DMS153 treated with DMSO at 0.1 percent for 48 hours (cell line): ENCODE data around the gene NKX2-3.

Experiments used
- DNase-seq: peaks from one replicate; lab custom pipeline; 2025; ENCODE audit not compliant: unreplicated experiment; lab: John Stamatoyannopoulos, UW

NKX2-3 gene

GRCh38 chr10:99537989-99538917 lies 5.5 kb downstream of the NKX2-3 start:
- no peak for DNase-seq

GRCh38 chr10:99539120-99539519 lies 6.4 kb downstream of the NKX2-3 start:
- no peak for DNase-seq

- DNase-seq = no peak
Measured at GRCh38 chr10:99539820-99540219, 7.1 kb downstream of the NKX2-3 start.

- no peak for DNase-seq
Measured at GRCh38 chr10:99540306-99540656, 7.5 kb downstream of the NKX2-3 start.

GRCh38 chr10:99540657-99541531 lies 8.2 kb downstream of the NKX2-3 start:
- DNase-seq = no peak

- no peak for DNase-seq
Measured at GRCh38 chr10:99544322-99544721, 11.6 kb downstream of the NKX2-3 start.

- DNase-seq = peak; percentile 8
Measured at GRCh38 chr10:99548041-99548530, 15.3 kb downstream of the NKX2-3 start.

GRCh38 chr10:99551158-99551557 lies 18.4 kb downstream of the NKX2-3 start:
- peak; percentile 72 for DNase-seq

GRCh38 chr10:99551616-99552015 lies 18.9 kb downstream of the NKX2-3 start:
- DNase-seq = no peak

GRCh38 chr10:99555371-99555770 lies 22.6 kb downstream of the NKX2-3 start:
- no peak for DNase-seq

GRCh38 chr10:99555825-99556523 lies 23.2 kb downstream of the NKX2-3 start:
- DNase-seq = no peak

- DNase-seq = no peak
Measured at GRCh38 chr10:99557044-99557443, 24.3 kb downstream of the NKX2-3 start.

GRCh38 chr10:99558708-99559107 lies 26.0 kb downstream of the NKX2-3 start:
- no peak for DNase-seq

GRCh38 chr10:99560277-99561126 lies 27.8 kb downstream of the NKX2-3 start:
- peak; percentile 38 for DNase-seq

- no peak for DNase-seq
Measured at GRCh38 chr10:99562631-99563030, 29.9 kb downstream of the NKX2-3 start.

- DNase-seq = no peak
Measured at GRCh38 chr10:99564361-99564760, 31.6 kb downstream of the NKX2-3 start.

GRCh38 chr10:99565166-99565565 lies 32.4 kb downstream of the NKX2-3 start:
- DNase-seq = no peak

- no peak for DNase-seq
Measured at GRCh38 chr10:99569253-99569939, 36.7 kb downstream of the NKX2-3 start.

GRCh38 chr10:99569961-99570360 lies 37.2 kb downstream of the NKX2-3 start:
- no peak for DNase-seq

GRCh38 chr10:99571816-99572215 lies 39.1 kb downstream of the NKX2-3 start:
- DNase-seq = no peak
